B cell (primary cell): ENCODE results near the gene NPEPL1.

ENCODE experiments used
- CTCF ChIP-seq: fragments of 200-600 bp; IDR thresholded peaks from one replicate; pipeline ENCODE4 v1.8.0; 2022; ENCODE audit warnings: antibody characterized with exemption, mild to moderate bottlenecking
- EZH2 ChIP-seq: IDR thresholded peaks from 2 replicates; pipeline ENCODE4 v1.6.1; 2012; ENCODE audit warnings: borderline replicate concordance, low read depth, mild to moderate bottlenecking, moderate library complexity, low read length; ENCODE audit not compliant: insufficient read depth, poor library complexity, severe bottlenecking

GRCh38 chr20:58718729-58719128, 26.1 kb downstream of the NPEPL1 start:
- TF ChIP-seq CTCF (no peak), EZH2 (no peak)
